T-helper 9 cell (primary cell): Measurements from ENCODE around the gene GRIK4.

ENCODE experiments used
- DNase-seq: peaks from one replicate; pipeline ENCODE4 v3.0.0-alpha.2; 2020

The GRIK4 gene

DNA sequence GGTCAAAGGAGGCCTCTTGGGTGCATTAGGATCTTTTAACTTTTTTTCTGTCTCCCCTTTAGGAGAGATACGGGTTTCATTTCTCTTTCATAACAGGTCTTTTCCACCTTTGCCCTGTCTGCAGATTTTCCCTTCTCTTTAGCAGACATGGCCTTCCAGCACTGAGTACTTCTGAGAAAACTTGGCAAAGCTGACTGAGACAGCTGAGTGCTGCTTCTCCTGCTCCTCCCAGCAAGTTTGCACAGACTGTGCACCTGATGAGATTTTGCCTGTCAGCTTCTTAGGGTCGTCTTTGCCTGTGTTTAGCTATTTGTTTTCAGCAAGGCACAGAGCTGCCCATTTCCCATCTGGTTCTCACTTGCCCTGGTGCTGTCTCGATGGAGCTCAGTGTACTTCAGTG is 424.8 kb downstream of the GRIK4 start:
- DNase-seq, result no peak

DNA sequence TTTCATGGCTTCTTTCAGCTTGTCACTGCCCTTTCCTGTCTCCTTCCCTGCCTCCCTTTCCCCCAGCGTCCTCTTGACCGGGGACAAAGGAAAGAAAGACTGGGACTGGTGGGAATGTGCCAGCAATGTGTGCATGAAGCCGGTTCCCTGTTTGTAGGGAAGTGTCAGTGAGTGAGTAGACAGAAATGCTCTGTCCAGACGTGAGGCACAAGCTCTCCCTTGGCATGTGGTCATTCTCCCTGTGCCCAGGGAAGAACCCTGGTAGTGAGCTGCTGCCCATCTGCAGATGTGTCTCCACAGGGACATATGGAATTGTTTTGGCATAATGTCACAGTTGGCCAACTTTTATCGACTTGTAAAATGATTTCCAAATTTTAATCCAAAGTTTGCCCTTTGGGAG is 426.0 kb downstream of the GRIK4 start:
- DNase-seq, result no peak

DNA sequence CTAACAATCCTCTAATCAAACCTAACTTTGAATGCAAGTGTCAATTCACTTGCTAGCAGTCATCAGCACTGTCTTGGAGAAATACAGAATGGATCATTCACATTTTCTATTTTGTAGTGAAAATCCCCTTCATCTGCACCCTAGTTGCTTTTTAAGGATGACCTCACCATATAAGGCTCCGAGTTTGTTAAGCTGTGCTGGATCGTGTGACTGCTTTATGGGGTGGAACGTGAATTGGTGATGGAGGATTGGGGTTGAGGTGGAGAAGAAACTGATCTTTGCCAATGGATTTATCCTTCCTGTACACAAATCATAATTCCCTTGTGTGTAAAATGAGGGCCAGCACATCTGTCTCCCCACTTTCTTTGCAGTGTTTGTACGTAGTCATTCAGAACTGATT is 426.7 kb downstream of the GRIK4 start:
- DNase-seq, result no peak

GRCh38 chr11:120940160-120940848 is 428.8 kb downstream of the GRIK4 start:
- DNase-seq, result no peak

DNA sequence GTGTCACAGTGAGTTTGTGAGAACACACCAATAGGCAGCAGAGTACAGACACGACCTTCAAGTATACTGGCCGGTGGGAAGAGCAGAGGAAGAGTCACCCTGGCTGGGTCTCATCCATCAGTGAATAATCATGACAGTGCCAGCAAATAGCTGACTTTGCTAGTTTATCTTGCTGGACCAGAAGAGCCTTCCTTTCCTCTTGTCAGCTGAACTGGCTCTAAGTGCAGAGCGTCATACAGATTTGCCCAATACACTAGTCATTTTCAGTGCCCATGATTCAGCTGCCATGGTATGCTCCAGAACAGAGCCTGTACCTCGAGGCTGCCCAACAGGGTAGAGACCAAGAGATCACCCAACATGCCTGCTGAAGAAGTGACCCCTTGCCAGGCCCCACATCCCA is 429.5 kb downstream of the GRIK4 start:
- no peak for DNase-seq

GRCh38 chr11:120942701-120943100 is 431.2 kb downstream of the GRIK4 start:
- no peak for DNase-seq

DNA sequence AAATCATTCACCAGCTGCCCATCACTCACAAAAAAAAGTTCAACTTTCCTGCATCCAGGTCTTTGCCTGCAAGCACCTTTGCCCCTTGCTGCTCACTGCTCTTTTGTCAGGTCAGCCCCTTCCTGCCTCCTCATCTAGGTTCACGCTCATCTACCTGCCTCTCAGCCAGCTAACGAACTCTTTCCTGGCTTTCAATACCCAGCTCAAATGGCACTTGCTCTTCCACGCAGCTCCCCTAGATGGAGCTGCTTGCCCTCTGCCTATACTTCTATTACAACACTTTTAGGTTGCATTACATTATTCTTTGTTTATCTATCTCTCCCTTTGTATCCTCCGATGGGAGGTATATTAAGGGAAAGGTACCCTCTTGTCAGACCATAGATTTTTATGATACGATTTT is 433.5 kb downstream of the GRIK4 start:
- no peak for DNase-seq

- no peak for DNase-seq
Observed at GRCh38 chr11:120950880-120951279, 439.3 kb downstream of the GRIK4 start.

- DNase-seq, result peak; percentile 31
Observed at GRCh38 chr11:120952461-120953434, 441.2 kb downstream of the GRIK4 start.

GRCh38 chr11:120954381-120954780 is 442.8 kb downstream of the GRIK4 start:
- no peak for DNase-seq

- DNase-seq, result no peak
Observed at GRCh38 chr11:120956710-120957495, 445.4 kb downstream of the GRIK4 start.

GRCh38 chr11:120958185-120958584 is 446.6 kb downstream of the GRIK4 start:
- no peak for DNase-seq

DNA sequence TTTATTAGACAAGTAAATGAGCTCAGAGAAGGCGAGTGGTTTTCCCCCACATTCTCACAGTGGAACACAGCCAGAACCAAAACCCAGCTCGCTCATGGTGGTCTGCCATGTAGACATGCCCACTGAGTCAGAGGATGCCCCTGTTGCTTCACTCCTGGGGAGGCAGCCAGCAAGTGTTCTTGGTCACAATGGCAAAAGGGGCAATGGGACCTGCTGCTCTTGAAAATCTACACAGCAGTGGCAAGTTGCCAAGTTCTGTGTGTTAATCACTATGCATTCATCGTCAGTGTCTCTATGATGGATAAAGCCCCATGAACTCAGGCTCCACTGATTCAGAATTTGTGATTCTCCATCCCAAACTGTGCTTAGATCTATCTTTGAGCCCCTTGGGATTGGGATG is 447.6 kb downstream of the GRIK4 start:
- DNase-seq, result no peak

DNA sequence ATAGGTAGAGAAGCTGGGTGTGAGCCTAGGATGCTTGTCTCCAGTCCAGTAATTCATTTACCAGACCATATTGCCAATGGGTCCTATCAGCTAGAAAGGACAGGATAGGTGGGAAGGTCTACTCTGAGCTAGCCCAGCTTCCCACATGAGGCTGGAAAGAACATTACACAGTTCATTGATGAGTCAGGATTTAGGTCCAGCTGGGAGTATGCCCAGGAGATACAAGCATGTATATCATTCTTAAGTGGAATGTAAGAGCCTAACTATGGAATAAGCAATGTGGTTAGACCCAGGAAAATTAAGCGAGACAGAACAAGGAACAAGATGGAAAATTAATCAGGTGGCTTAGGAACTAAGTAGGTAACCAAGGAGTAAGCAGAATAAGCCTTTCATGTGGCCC is 453.3 kb downstream of the GRIK4 start:
- DNase-seq, result no peak

DNA sequence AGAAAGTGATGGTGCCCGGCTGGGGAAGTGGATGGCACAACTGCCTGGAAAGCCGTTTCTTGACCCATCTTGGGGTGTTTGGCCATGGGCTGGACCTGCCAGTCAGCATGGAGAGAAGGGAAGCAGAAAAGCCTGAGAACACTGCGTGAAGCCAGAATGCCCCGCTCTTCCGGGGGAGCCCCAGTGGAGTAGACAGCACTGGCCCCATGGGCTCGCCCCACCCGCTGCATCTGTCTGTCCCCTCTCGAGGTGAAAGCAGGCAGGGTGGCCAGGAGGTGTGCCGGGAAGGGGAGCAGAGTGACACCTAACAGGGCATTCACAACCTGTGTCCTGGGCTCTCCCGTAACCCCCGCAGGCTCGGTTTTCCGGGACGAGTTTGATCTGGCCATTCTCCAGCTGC is 455.3 kb downstream of the GRIK4 start:
- no peak for DNase-seq

DNA sequence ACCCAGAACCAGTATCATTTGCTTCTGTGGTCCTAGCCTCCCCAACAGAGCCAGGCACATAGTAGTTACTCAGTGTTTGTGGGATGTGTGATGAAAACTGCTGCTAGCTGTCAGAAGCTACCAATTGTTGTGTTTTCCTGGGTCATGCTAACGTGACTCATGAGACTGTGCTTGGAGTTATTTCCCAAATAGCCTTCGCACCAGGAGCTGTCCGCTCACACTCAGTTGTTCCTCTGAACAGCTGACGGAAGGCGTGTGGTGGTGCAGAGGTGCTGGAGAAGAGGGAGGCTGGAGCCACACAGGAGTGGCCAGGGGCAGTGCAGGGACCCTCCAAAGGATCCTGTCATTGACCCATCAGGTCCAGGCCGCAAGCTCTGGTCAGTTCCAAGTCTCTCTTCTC is 458.4 kb downstream of the GRIK4 start:
- DNase-seq, result no peak

- no peak for DNase-seq
Observed at GRCh38 chr11:120971825-120972224, 460.3 kb downstream of the GRIK4 start.

DNA sequence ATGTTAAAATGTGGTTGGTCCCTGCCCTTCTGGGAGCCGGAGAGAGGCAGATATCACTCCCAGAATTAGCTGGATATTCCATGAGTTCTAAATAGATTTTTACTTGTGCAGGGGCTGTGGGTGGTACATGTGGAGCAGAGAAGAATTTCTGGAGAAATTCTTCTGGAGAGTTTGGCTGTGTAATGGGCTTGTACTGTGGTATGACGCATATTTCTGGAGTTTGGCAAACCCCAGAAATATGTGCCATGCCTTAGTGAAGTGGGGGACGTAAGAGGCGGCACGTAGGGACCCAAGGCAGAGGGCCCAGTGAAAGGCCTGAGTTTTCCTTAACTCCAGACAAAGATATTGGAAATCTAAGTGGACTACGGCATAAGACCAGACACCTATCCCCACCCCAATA is 461.1 kb downstream of the GRIK4 start:
- DNase-seq, result no peak

GRCh38 chr11:120973501-120973900 is 462.0 kb downstream of the GRIK4 start:
- DNase-seq, result no peak

- DNase-seq, result no peak
Observed at GRCh38 chr11:120974466-120974865, 462.9 kb downstream of the GRIK4 start.

- DNase-seq, result no peak
Observed at GRCh38 chr11:120974965-120975364, 463.4 kb downstream of the GRIK4 start.

- no peak for DNase-seq
Observed at GRCh38 chr11:120977266-120978137, 466.0 kb downstream of the GRIK4 start.
